Activated T-cell treated with anti-CD3 and anti-CD28 coated beads, Interleukin-2, amount 50 U/mL, for 1 hour (primary cell): ENCODE results near the gene GRB2.
A peak's percentile ranks its signal among the peaks of the same experiment; 100 is the strongest.

Experiments used
- DNase-seq: peaks from one replicate; pipeline ENCODE4 v3.0.0-alpha.2; 2020

The GRB2 gene

GRCh38 chr17:75271955-75272847 lies 133.3 kb downstream of the GRB2 start:
- peak; percentile 34 for DNase-seq

- DNase-seq: peak; percentile 93
Measured at GRCh38 chr17:75271233-75271954, 134.1 kb downstream of the GRB2 start.

- DNase-seq: no peak
Measured at GRCh38 chr17:75270966-75271232, 134.6 kb downstream of the GRB2 start, which contains the start of gene MIF4GD. TSS of gene MIF4GD (minus strand) at chr17:75271231. CDS start at chr17:75270195, 1,036 bp downstream.

GRCh38 chr17:75270218-75270965 lies 135.1 kb downstream of the GRB2 start:
- DNase-seq: no peak

GRCh38 chr17:75269844-75270217 lies 135.6 kb downstream of the GRB2 start:
- DNase-seq: peak; percentile 30
